Progenitor cell of endocrine pancreas (in vitro differentiated cells): ENCODE measurements around the gene SUCLG1. TPM values are rescaled to one million over a fixed set of nuclear protein-coding genes. Genes with fewer than 3 reads are reported as not detected.

Source experiments
- DNase-seq: peaks from one replicate; pipeline ENCODE4 v3.0.0; 2021; ENCODE audit warnings: low spot score; ENCODE audit not compliant: unreplicated experiment
- H3K27ac Mint-ChIP-seq: 2 replicates; pipeline ENCODE4 v1.8.0; 2021; ENCODE audit warnings: mild to moderate bottlenecking, moderate library complexity, mixed read lengths
- H3K27me3 Mint-ChIP-seq: 2 replicates; pipeline ENCODE4 v1.8.0; 2021; ENCODE audit warnings: mixed read lengths
- H3K36me3 Mint-ChIP-seq: 2 replicates; pipeline ENCODE4 v1.8.0; 2022; ENCODE audit warnings: mixed read lengths; ENCODE audit not compliant: insufficient read depth
- H3K4me1 Mint-ChIP-seq: 2 replicates; pipeline ENCODE4 v1.8.0; 2021; ENCODE audit warnings: low read depth, mixed read lengths
- H3K4me3 Mint-ChIP-seq: 2 replicates; pipeline ENCODE4 v1.8.0; 2021; ENCODE audit warnings: low read depth, mild to moderate bottlenecking, moderate library complexity, mixed read lengths
- H3K9me3 Mint-ChIP-seq: 2 replicates; pipeline ENCODE4 v1.8.0; 2021; ENCODE audit warnings: low read depth, mixed read lengths
- total RNA-seq: library from RNA; stranded (reverse); gene quantifications from 2 replicates; pipeline ENCODE4 v1.2.1, GENCODE V29; 2021
- TF ChIP-seq, protein P1 (sequence below): fragments of 200-600 bp; sonication (generic); IDR thresholded peaks from one replicate; pipeline ENCODE4 v1.5.0; 2021; ENCODE audit warnings: antibody characterized with exemption, mild to moderate bottlenecking; ENCODE audit not compliant: unreplicated experiment

The SUCLG1 gene
- total RNA-seq, 1 donor from 2014 or later = 85.0 TPM

DNA sequence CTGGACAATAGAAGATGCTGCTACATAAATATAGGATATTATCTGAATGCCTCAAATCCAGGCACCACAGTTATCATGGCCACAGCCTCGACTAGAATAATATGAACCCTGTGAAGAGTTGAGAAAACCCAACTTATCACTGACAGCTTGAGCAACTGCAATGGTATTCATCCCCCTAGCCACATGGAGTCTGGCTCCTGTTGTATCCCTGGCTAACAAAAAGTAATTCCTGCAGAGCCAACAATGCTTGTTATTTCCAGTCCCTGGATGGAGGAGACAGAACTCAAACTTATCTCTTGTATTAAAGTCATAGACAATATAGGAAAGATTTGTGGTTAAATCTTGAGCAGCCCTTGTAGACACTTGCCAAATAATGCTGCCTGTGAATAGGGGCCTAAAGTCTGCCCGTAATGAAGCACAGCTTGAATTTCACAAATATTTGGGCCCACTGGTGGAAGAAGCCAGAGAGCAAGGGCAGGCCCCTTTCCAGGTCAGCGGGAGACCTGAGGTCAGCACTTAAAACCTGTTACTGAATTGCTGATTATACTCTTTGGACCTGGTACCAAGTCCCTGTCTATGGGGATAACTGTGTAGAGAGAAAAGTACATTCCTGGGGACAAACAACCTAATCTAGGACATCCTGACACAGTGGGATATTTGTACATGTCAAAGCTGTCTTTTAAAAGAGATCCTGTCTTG is 28.4 kb upstream of the SUCLG1 start:
- H3K27me3 Mint-ChIP-seq = no peaks in the 10 kb centered on the region
- H3K4me1 Mint-ChIP-seq = peaks cover 35% of the 10 kb centered on the region
- no peak for DNase-seq
- peaks cover 6% of the 10 kb centered on the region for H3K9me3 Mint-ChIP-seq
- TF ChIP-seq, protein P1, sequence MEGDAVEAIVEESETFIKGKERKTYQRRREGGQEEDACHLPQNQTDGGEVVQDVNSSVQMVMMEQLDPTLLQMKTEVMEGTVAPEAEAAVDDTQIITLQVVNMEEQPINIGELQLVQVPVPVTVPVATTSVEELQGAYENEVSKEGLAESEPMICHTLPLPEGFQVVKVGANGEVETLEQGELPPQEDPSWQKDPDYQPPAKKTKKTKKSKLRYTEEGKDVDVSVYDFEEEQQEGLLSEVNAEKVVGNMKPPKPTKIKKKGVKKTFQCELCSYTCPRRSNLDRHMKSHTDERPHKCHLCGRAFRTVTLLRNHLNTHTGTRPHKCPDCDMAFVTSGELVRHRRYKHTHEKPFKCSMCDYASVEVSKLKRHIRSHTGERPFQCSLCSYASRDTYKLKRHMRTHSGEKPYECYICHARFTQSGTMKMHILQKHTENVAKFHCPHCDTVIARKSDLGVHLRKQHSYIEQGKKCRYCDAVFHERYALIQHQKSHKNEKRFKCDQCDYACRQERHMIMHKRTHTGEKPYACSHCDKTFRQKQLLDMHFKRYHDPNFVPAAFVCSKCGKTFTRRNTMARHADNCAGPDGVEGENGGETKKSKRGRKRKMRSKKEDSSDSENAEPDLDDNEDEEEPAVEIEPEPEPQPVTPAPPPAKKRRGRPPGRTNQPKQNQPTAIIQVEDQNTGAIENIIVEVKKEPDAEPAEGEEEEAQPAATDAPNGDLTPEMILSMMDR = no peak
- no peak overlapping the region for H3K4me3 Mint-ChIP-seq
- peak overlapping the region; percentile 93 for H3K27ac Mint-ChIP-seq
- no peaks in the 10 kb centered on the region for H3K36me3 Mint-ChIP-seq

DNA sequence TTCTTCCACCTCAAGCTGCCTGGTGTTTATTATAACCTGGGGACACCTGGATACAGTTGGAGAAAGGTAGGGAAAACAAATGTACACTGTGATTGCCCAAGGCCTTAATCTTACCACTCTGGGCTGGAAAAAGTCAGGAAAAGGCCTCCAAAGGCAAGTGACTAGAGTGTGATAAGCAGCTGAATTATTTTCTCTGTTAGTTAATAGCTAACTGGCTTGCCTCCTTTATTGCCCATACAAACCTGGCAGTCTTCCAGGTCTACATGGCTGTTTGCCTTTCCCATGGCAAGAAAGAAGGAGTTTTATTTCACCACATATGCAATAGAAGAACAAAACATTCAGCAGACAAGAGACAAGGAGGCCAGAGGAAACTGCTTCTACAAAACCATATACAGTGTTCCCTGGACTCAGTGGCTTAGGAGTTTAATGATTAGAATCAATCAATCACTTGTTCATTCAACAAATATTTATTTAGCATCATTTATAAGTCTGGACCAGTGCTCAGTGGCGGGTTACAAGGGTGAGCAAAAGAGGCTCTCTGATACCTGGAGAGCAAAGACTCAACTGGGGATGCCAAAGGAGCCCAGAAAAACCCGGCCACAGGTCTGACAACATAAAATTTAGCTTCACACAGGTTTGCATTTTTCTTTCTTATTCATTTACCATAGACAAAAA is 27.5 kb upstream of the SUCLG1 start:
- H3K9me3 Mint-ChIP-seq = peaks cover 6% of the 10 kb centered on the region
- H3K27ac Mint-ChIP-seq = peak overlapping the region; percentile 93
- TF ChIP-seq, protein P1 = no peak
- no peaks in the 10 kb centered on the region for H3K36me3 Mint-ChIP-seq
- no peaks in the 10 kb centered on the region for H3K27me3 Mint-ChIP-seq
- no peak for DNase-seq
- peaks cover 35% of the 10 kb centered on the region for H3K4me1 Mint-ChIP-seq
- H3K4me3 Mint-ChIP-seq = peak overlapping the region; percentile 43

DNA sequence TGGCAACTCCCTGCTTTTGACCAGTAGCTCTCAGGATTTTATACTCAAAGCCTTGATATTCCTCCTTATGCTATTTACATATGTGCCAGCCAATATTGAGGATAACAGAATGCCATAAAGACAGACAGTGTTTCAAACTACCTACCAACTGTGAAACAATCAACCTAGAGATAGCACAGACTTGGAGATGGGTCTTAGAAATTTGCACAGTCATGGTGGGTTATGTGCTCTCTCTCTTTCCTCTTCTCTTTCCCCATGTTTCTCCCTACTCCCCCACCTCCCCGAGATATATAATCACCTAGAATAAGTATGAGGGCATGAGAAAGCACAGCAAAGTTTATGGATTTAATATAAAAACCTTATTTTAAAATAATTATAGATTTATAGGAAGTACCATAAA is 24.2 kb upstream of the SUCLG1 start:
- no peaks in the 10 kb centered on the region for H3K27me3 Mint-ChIP-seq
- peaks cover 31% of the 10 kb centered on the region for H3K4me1 Mint-ChIP-seq
- H3K9me3 Mint-ChIP-seq = no peaks in the 10 kb centered on the region
- TF ChIP-seq, protein P1 = no peak
- DNase-seq = no peak
- H3K36me3 Mint-ChIP-seq = no peaks in the 10 kb centered on the region
- no peak overlapping the region for H3K4me3 Mint-ChIP-seq
- no peak overlapping the region for H3K27ac Mint-ChIP-seq

DNA sequence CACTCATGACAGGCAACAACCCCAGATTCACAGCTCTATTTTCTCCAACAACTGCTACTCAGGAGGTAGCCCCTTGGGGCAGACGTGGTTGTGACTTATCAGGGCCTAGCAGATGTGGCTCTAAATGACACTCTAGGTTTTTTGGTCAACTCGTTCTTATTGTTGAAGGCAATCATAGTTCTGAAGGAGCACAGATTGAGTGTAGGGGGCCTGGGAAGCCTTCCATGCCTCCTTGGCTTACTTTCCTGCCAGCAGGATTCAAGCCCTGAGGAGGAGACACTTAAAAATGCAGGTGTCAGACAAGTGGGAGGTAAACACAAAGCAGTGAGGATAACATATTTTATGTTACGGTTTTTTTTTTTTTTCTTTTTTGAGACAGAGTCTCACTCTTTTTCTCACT is 23.5 kb upstream of the SUCLG1 start:
- H3K36me3 Mint-ChIP-seq = peaks cover 5% of the 10 kb centered on the region
- TF ChIP-seq, protein P1 = no peak
- no peaks in the 10 kb centered on the region for H3K27me3 Mint-ChIP-seq
- H3K4me1 Mint-ChIP-seq = peaks cover 27% of the 10 kb centered on the region
- no peak for DNase-seq
- no peak overlapping the region for H3K4me3 Mint-ChIP-seq
- H3K27ac Mint-ChIP-seq = peak overlapping the region; percentile 20
- peaks cover 4% of the 10 kb centered on the region for H3K9me3 Mint-ChIP-seq

DNA sequence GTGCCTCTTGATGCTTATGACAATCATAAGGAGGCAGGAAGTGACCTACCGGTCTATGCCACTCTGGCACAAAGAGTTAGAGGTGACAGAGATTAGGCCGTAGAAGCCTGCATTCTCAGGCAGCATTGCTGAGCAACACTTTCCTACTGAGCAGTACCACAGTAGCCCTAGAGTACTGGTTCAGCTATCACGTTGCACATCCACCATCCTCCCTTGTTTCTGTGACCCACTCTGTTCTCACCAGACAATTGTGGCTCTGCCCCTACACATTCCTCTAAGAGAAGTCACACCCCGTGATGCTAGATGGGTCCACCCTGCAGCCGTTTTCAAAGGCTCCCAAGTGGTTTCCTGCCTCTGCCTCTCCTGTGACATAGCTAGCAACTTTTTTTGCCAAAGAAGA is 22.6 kb upstream of the SUCLG1 start:
- TF ChIP-seq, protein P1 = no peak
- Mint-ChIP-seq H3K4me3 (no peak overlapping the region), H3K9me3 (peaks cover 10% of the 10 kb centered on the region), H3K36me3 (peaks cover 10% of the 10 kb centered on the region), H3K27me3 (no peaks in the 10 kb centered on the region), H3K4me1 (peaks cover 18% of the 10 kb centered on the region), H3K27ac (no peak overlapping the region)
- no peak for DNase-seq
